CD4-positive, alpha-beta T cell treated with Interleukin-10 for 1 hour (primary cell): ENCODE measurements around the gene RCC2.
"Not testable (repeated sequence)": the region's sequence is repeated elsewhere in the genome, so short reads cannot be mapped to it uniquely, and the experiment has no call there.

Experiments
- DNase-seq: peaks from one replicate; pipeline ENCODE4 v3.0.0-alpha.2; 2020

RCC2 gene

GRCh38 chr1:17439250-17440073, at the start of gene RCC2:
RCC2 (minus strand) TSS chr1:17439677; CDS start chr1:17438514, 1,163 bp downstream.
- peak; percentile 79 for DNase-seq

GRCh38 chr1:17486242-17486641, 46.8 kb upstream of the RCC2 start:
- DNase-seq = no peak

- no peak for DNase-seq
Measured at GRCh38 chr1:17485281-17485680, 45.8 kb upstream of the RCC2 start.

GRCh38 chr1:17481981-17482380, 42.5 kb upstream of the RCC2 start:
- DNase-seq = not testable (repeated sequence)

- no peak for DNase-seq
Measured at GRCh38 chr1:17480846-17481245, 41.4 kb upstream of the RCC2 start.

GRCh38 chr1:17475752-17476151, 36.3 kb upstream of the RCC2 start:
- no peak for DNase-seq

- DNase-seq = not testable (repeated sequence)
Measured at GRCh38 chr1:17474836-17475555, 35.5 kb upstream of the RCC2 start.

- DNase-seq = no peak
Measured at GRCh38 chr1:17472814-17473213, 33.3 kb upstream of the RCC2 start.

GRCh38 chr1:17471393-17471792, 31.9 kb upstream of the RCC2 start:
- no peak for DNase-seq

- no peak for DNase-seq
Measured at GRCh38 chr1:17470021-17470799, 30.7 kb upstream of the RCC2 start.

- DNase-seq = not testable (repeated sequence)
Measured at GRCh38 chr1:17468357-17469265, 29.1 kb upstream of the RCC2 start.

- DNase-seq = no peak
Measured at GRCh38 chr1:17466359-17466758, 26.9 kb upstream of the RCC2 start.

- DNase-seq = no peak
Measured at GRCh38 chr1:17465228-17465627, 25.8 kb upstream of the RCC2 start.

GRCh38 chr1:17463991-17464390, 24.5 kb upstream of the RCC2 start:
- DNase-seq = no peak

- DNase-seq = no peak
Measured at GRCh38 chr1:17462669-17463068, 23.2 kb upstream of the RCC2 start.

- DNase-seq = no peak
Measured at GRCh38 chr1:17460219-17460618, 20.7 kb upstream of the RCC2 start.

GRCh38 chr1:17458794-17459193, 19.3 kb upstream of the RCC2 start:
- DNase-seq = no peak

- DNase-seq = no peak
Measured at GRCh38 chr1:17452686-17453085, 13.2 kb upstream of the RCC2 start.

- DNase-seq = not testable (repeated sequence)
Measured at GRCh38 chr1:17452203-17452602, 12.7 kb upstream of the RCC2 start.

GRCh38 chr1:17451731-17452130, 12.3 kb upstream of the RCC2 start:
- no peak for DNase-seq

- DNase-seq = no peak
Measured at GRCh38 chr1:17447501-17447992, 8.1 kb upstream of the RCC2 start.

- no peak for DNase-seq
Measured at GRCh38 chr1:17442841-17443240, 3.4 kb upstream of the RCC2 start.
